Adipose tissue (tissue), 3 donors: ENCODE data around the gene SPINDOC. TPM values are rescaled to one million over a fixed set of nuclear protein-coding genes. Genes with fewer than 3 reads are reported as not detected.
A peak's percentile ranks its signal among the peaks of the same experiment; 100 is the strongest.
"Not testable (repeated sequence)": the region's sequence is repeated elsewhere in the genome, so short reads cannot be mapped to it uniquely, and the experiment has no call there.

Source experiments
- H3K27ac ChIP-seq: one replicate; pipeline ENCODE4 v1.5.1; 2013; ENCODE audit warnings: low read depth, low read length
- WGBS, 3 donors: extraction: QIAGEN DNeasy Blood & Tissue Kit; methylation state at CpG; one replicate each; pipeline ENCODE4 v1.1.7; 2013; 5-methylcytosine and 5-hydroxymethylcytosine counted together
- polyA plus RNA-seq, 3 donors: library from polyadenylated mRNA; stranded (reverse); fragments of 200-250 nt; gene quantifications; one replicate each; pipeline ENCODE4 v1.2.3, GENCODE V29; 2013
- donor health status: healthy with polysubstance abuse.
- donor health status: Bipolar disorder and iron deficiency.
- donor health status: healthy.

The SPINDOC gene, protein sequence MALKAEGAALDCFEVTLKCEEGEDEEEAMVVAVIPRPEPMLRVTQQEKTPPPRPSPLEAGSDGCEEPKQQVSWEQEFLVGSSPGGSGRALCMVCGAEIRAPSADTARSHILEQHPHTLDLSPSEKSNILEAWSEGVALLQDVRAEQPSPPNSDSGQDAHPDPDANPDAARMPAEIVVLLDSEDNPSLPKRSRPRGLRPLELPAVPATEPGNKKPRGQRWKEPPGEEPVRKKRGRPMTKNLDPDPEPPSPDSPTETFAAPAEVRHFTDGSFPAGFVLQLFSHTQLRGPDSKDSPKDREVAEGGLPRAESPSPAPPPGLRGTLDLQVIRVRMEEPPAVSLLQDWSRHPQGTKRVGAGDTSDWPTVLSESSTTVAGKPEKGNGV
- 10 to 100 TPM in 1 of 3 donors, 1 to 10 TPM in 2; 2.5 to 10.7 (median 9.7) TPM for polyA plus RNA-seq

DNA sequence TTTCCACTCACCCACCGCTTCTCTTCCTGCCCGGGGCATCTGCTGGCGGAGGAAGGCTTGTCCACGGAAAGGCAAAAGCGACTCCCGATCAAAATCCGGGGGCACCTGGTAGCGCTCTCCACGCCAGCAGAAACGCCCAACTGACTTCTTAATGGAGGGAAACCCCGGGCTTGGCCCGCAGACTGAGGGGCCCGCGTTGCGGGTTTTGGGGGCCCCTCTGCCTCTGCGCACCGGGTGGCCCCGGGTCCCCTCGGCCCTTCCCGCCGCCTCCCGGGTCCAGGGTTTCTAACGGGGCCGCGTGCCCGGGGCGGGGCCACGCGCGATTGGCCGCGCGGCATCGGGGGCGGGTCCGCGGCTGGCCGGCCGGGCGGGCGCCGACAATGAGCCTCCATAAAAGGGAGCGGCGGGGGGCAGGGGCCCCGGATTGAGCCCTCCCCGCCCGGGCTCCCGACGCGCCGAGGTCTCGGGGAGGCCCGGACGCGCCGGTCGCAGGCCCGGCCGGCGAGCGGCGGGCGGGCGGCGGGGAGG is at the start of gene SPINDOC:
SPINDOC (plus strand) TSS at position 422 of the 528 bp plus-strand sequence. CDS start 231 bp downstream, outside the sequence.
- H3K27ac ChIP-seq = no peak within 1 kb of the TSS
- 0 to 1% (median 0%) methylated on average over 43 to 65 of the region's 65 CpGs for WGBS, 3 donors

DNA sequence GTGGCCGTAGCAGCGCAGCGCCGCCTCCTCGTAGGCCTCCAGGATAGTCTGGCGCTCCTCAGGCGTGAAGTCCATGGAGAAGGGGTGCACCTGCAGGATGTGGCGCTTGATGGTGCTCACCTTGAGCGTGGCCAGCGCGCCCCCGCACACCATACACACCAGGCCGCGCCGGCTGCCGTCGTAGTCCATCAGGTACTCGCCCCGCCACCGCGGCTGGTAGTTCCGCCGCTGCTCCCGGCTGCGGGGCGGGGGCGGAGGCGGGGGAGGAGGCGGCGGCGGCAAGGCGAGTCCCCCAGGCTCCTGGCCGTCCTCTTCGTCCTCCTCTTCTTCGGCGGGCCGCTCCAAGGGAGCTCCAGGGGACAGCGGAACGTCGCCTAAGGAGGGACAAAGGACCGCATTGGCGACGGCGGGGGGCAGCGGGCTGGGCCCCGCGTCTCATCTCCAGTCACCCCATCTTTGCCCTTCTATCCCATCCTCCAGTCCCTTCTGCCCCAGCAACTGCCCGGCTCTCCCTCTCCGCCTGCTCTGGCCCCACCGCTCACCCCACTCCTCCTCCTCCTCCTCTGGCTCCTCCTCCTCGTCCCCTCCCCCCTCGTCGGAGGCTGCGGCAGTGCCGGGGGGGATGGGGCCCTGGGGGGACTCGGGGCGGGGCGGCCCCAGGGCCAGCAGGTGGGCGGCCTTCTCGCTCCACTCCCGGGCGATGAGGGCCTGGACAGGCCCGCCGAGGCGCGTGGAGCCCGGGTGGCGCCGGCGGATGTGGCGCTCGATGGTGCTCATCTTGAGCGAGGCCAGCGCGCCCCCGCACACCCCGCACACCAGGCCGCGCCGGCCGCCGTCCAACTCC is 49.5 kb upstream of the SPINDOC start:
- H3K27ac ChIP-seq = no peak overlapping the region
- 55 to 83% (median 58%) methylated on average over 50 to 82 of the region's 82 CpGs for WGBS, 3 donors

DNA sequence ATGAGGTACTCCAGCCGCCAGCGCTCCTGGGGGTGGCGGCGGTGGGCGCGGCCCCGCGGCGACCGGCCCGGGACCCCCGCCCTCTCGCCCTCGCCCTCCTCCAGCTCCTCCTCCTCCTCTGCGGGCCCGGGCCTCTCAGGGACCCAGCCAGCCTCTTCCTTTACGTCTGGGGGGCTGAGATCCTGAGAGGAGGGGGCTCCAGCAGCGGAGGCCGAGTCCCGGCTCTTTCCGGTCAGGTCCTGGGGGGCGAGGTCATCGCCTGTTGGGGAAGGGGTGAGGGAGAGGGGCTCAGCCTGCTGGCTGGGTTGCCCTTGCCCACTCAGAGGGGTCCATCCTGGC is 48.9 kb upstream of the SPINDOC start:
- H3K27ac ChIP-seq = no peak overlapping the region
- WGBS, 3 donors = 67 to 74% (median 70%) methylated on average over 16 to 23 of the region's 23 CpGs

DNA sequence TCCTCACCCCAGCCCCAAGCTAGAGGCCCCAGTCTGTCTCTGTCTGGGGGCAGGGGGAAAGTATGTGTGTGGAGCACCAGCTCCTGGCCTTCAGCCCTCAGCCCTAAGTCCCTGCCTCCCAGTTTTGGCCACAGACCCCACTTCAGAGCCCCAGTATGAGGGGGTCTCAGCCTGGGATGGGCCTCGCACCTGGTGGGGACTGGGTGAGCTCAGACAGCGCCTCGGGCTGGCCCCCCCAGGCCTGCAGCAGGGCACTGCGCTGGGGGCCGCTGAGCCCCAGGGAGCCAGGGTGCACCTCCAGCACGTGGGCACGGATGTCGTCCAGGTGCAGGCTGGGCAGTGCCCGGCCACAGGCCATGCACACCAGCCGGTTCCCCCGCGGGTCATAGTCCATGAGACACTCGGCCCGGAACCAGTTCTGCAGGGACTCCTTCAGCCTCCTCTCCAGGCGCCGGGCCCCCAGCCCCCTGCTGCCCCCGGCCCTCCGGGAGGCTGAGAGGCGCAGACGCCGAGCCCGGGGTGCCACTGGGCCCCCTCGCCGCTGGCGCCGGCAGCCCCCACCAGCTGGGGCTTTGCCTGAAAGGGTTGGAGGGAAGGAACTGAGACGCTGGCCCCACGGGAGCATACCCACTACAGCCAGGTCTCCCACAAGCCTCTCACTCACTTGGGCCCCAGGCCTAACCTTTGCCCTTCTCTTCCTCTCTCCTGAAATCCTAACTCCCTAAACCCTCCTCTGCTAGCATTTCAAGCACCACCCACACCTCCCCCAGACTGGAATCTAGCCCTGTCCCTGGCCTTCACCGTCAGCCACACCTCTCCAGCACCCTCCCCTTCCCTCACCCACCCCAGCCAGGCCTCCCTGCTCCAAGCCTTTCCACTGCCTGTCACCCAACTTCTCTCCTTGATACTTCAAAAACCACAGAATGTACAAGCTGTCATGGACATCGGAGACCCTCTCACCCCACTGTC is 48.3 kb upstream of the SPINDOC start:
- 26 to 82% (median 67%) methylated on average over 26 to 30 of the region's 30 CpGs for WGBS, 3 donors
- H3K27ac ChIP-seq = no peak overlapping the region

DNA sequence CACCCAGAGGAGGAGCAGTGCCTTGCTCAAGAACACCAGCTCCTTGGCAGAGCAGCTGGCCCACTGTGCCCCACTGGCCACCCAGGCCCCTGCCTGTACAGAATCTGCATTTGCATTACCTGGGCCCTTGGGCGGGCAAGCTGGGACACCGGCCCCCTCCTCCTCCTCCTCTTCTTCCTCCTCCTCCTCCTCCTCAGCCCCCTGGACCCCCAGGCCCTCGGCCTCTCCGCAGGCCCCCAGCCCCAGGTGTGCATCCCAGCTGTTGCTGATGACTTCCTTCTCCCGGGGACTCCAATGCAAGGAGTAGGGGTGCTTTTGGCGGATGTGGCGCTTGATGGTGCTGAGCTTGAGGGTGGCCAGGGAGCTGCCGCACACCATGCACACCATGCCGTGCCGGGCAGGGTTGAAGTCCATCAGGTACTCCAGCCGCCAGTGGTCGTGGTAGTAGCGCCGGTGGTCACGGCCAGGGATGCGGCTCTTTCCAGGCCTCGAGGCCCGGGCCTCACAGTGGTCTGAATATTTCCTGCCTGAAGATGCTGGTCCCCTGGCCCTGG is 47.5 kb upstream of the SPINDOC start:
- WGBS, 3 donors = 63 to 88% (median 82%) methylated on average over 16 to 18 of the region's 18 CpGs
- H3K27ac ChIP-seq = no peak overlapping the region

DNA sequence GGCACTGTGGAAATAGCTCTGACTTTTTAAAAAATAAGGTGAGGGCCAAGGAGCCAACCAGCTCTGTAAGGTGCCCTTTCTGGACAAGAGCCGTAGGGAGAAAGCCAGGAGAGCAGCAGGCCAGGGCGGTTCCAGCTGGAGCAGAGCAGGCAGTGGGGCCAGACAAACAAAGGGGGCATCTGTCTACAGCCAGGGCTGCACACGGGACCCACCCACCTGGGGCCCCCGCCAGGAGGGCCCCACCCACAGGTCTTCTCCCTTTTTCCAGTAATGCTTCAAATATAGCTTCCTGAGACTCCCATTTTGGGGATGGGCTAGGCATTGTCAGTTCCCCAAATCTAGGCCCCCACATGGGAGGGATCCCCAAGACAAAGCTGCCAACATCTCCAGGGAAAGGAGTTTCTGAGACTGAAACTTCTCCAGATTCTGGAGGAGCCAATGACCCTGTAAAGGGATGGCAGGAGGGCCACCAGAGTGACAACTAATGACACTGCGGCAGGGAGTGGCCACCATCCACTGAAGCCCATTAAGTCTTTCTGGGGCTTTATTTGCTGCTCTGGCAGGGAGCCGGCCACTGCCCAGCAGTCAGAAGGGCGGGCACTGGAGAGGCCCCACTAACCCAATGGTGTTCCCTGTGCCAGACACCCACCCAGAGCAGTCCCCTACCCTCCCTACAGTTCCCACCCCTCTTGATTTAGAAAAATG is 46.6 kb upstream of the SPINDOC start:
- 28 to 72% (median 62%) methylated on average over 7 of the region's 7 CpGs for WGBS, 3 donors
- H3K27ac ChIP-seq = no peak overlapping the region

DNA sequence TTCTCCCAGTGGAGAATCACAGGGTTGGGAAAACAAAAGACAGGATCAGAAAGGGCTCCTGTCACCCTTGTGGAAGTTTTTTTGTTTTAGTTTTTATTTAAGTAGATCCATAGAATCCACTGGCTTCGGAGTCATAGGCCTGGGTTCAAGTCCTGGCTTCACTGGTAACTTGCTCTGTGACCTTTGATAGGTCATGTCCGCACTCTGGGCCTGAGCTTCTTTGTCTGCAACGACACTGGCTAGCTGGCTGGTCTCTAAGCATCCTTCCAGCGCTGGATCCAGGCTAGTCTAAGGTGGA is 46.0 kb upstream of the SPINDOC start:
- no peak overlapping the region for H3K27ac ChIP-seq
- 15 to 19% (median 17%) methylated on average over 4 of the region's 4 CpGs for WGBS, 3 donors

DNA sequence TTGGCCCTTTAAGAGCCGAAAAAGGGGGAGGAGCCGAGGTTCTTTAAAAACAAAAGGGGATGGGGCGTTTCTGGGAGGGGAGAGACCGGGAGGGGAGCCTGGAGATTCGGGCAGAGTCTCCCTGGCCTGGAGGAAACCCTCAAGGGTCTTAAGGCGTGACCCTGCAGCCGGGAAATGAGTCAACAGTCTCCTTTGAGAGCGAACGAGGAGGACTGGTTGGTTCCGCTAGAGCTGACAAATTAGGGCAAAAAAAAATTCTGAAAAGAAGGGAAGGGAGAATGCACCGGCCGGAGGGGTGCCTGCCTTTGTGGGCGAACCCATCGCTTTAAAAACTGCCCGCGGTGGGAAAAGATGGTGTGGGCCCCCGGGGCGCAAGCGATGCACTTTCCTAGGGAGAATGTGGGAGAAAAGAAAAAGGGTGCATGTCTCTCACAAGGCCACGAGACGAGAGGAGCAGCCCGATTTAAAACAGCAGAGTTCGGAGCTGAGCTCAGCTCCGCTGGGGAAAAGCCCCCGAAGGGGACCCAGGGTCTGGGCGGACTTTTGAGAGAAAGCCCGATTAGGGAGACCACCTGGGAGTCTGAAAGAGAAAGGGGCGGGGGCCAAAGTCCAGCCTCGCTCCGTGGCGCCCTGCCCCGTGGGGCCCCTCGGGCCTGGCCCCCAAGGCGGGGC is 45.6 kb upstream of the SPINDOC start:
- peak overlapping the region; percentile 42 for H3K27ac ChIP-seq
- WGBS, 3 donors = 0 to 1% (median 0%) methylated on average over 33 to 34 of the region's 34 CpGs

DNA sequence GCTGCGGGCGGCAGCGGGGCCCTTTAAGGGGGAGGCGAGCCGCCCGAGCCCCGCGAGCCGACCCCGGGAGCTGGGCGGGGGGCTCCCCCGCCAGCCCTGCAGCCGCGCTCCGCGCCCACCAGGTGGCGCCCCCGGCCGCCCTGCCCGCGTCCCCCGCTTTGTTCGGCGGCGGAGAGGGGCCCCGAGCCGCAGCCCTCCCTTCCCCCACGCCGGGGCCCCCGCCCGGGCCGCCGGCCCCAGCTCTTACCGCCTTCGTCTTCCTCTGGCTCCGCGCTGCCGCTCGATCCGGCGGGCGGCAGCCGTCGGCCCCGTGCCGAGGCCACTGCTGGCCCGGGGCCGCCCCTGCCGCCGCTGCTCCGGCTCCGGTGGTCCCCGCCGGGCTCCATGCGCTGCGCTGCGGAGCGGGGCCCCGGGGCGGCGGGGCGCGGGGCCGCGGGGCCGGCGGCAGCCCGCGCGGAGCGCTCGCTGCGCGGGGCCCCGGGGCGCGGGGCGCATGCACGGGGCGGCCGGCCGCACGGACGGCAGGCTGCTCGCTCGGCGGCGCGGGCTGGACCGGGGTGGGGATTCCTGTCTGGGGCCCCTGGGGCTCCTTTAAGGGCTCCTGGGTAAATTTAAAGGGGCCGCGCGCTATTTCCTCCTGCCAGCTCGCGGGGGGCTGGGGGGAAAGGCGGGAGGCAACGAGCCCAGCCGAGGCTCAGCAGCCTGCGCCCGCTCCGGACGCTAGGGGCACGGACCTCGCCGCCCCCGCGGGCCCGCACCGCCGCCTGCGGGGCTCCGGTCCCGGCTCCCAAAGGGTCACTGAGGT is 44.8 kb upstream of the SPINDOC start, which contains the start of gene ZFTA:
ZFTA (minus strand) TSS at position 539 of the 805 bp plus-strand sequence; CDS start at position 386, 153 bp downstream.
- 0 to 1% (median 1%) methylated on average over 59 to 112 of the region's 113 CpGs for WGBS, 3 donors
- H3K27ac ChIP-seq = peak within 1 kb of the TSS; percentile 42

DNA sequence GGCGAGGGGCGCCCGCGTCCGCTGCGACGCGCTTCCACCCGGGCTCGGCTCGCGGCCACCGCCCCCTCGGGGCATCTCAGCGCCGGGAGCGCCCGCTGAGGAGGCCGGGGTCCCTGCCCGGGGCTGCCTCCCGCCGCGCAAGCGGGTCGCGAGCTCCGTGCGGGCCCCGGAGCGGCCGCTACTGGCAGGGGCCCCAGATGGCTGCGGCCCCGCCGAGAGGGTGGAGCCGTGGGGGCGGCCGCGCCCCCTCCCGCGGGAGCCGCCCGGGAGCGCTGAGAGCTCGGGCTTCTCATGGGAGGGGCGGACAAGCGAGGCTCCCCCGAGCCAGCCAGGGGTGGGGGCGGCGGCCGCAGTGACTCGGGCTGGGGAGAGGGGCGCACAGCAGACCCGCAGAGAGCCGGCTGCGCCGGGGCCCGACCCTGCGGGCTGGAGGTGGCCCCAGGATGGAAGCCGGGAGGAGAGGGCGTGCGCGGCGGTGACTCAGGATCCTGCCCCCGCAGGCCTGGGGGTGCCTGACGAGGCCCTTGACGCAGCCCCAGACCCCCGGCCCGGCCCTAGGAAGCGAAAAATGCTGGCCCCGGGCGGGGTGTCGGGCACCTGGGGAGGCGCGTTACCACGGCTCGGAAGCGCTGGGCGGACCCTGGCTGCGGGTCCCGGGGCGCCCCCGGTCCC is 44.1 kb upstream of the SPINDOC start:
- WGBS, 3 donors = 0 to 1% (median 1%) methylated on average over 71 to 82 of the region's 82 CpGs
- no peak overlapping the region for H3K27ac ChIP-seq

DNA sequence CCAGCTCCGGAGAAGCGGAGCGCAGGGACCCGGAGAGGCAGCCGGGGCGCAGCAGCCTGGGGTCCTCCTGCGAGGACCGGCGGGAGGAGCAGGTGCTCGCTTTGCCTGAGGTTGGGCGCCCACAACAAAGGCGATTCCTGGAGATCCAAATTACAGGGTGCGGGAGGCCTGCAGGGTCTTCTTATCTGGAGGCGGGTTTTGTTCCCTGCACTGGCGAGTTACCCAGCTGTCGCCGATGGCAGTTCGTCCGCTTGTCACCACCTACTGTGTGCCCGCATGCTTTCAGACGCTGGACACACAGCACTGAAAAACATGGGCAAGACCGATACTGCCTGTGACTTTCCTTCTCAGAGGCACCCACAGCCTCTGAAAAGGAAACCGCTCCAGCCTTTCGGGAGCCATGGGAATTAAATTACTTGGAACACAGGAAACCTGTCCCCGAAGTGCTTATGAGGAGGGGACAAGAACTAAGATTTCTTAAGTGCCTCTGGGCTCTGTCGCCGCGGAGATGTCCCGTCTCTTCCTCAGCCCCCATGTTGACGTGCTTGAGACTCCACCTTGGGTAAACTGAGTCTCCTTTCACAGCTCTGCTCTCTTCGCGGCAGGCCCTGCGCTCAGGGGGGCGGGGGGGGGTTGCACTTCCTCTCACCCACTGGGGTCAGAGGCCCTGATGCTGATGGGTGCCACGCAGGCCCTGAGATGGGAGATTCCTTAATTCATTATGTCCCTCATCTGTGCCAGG is 43.4 kb upstream of the SPINDOC start:
- WGBS, 3 donors = 20 to 23% (median 21%) methylated on average over 35 of the region's 35 CpGs
- H3K27ac ChIP-seq = no peak overlapping the region

DNA sequence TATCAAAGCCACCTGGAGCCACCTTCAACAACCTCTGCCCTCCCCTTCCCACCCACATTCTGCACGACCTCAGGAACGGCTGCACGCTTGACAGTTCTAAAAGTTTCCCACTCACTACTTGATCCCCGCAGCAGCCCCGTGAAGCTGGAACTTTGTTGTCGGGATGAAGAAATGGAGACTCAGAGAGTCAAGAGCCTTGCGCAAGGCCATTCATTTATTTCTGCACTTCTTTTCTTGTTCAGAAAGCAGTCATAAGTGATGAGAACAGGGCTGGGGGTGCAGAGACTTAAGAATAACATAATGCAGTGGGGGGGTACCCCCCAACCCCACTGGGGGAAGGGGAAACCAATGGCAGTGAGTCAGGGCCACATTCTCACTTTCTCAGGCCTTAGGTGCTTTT is 42.5 kb upstream of the SPINDOC start:
- 74 to 92% (median 77%) methylated on average over 7 of the region's 7 CpGs for WGBS, 3 donors

DNA sequence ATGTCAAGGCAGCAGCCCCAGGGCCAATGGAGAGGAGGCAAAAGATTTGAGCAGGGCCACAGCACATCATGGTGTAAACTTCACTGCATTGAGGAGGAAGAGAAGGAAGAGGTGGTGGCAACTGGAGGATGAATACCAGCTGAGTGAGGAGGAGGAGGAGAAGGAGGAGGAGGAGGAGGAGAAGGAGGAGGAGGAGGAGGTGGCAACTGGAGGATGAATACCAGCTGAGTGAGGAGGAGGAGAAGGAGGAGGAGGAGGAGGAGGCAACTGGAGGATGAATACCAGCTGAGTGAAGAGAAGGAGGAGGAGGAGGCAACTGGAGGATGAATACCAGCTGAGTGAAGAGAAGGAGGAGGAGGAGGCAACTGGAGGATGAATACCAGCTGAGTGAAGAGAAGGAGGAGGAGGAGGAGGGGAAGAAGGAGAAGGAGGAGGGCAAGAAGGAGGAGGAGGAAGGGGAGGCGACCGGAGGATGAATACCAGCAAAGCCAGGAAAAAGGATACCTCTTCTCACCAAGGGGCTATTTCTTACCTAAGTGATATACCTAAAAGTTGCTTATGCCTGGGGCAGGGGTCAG is 41.4 kb upstream of the SPINDOC start:
- 78 to 97% (median 95%) methylated on average over 2 of the region's 2 CpGs for whole genome bisulfite sequencing, 3 donors
- H3K27ac ChIP-seq = not testable (repeated sequence)

More for the DNA sequence above, 42.5 kb upstream of the SPINDOC start:
- no peak overlapping the region for H3K27ac ChIP-seq

DNA sequence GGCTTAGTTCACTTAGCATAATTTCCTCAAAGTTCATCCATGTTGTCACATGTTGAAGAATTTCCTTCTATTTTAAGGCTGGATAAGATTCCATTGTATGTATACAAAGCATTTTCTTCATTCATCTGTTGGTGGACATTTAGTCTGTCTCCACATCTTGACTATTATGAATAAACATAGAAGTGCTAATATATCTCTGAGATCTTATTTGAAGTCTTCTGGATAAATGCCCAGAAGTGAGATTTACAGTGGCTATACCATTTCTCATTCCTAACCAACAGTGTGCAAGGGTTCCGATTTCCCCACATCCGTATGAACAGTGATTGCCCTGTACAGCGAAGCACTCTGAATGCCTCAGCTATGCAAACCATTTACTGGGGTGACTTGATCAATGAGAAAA is 38.1 kb upstream of the SPINDOC start:
- no peak overlapping the region for H3K27ac ChIP-seq
- WGBS, 3 donors = 86 to 91% (median 87%) methylated on average over 3 of the region's 3 CpGs

DNA sequence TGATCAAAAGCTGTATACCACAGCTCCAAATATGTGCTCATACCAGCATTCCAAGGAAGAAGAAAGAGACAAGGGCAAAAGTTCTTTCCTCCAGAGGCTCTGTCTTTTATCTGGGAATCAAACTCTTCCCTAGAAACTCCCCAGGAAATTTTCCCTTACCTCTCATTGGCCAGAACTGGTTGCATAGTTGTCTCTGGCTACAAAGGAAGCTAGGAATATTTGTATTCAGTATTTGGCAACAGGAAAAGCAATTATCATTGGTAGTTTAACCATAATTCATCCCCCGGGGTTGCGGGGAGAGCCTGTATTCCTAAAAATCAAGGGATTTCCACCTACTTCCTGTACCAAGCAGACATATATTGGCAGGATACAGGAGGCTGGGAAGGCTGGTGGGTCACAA is 34.2 kb upstream of the SPINDOC start:
- 23 to 76% (median 43%) methylated on average over 2 of the region's 2 CpGs for WGBS, 3 donors
- no peak overlapping the region for H3K27ac ChIP-seq
